T47D (cell line): ENCODE results near the gene LTA4H.

Experiments used
- DNase-seq, 2 experiments: peaks; one replicate each; pipeline versions ENCODE4 v3.0.0 to v3.0.0-alpha.2; 2011 to 2012; ENCODE audit warnings: low read depth in 1 of 2, low spot score in 1 of 2
- JUND ChIP-seq: IDR thresholded peaks from 2 replicates; pipeline ENCODE4 v1.6.1; 2012; ENCODE audit warnings: low read depth
- in situ Hi-C: cut with HindIII; loops from 2 replicates; pipeline ENCODE4 v1.10.0; 2016; ENCODE audit warnings: low sequenced_read_pairs, low pct_unique_long_range_greater_than_20kb

LTA4H gene

GRCh38 chr12:96035283-96036236, at the start of gene LTA4H:
Gene LTA4H, minus strand, starts transcription at chr12:96035587. Its CDS starts 68 bp downstream, at chr12:96035519.
- in situ Hi-C loops: no loop called here
- DNase-seq: peak; percentile 93 to 99
- TF ChIP-seq JUND: no peak

GRCh38 chr12:96084624-96085023, 49.2 kb upstream of the LTA4H start:
- no peak for DNase-seq
- no peak for TF ChIP-seq JUND
- in situ Hi-C loops: no loop called here

GRCh38 chr12:96083020-96083719, 47.8 kb upstream of the LTA4H start:
- TF ChIP-seq JUND: no peak
- no peak for DNase-seq
- in situ Hi-C loops: no loop called here

DNA sequence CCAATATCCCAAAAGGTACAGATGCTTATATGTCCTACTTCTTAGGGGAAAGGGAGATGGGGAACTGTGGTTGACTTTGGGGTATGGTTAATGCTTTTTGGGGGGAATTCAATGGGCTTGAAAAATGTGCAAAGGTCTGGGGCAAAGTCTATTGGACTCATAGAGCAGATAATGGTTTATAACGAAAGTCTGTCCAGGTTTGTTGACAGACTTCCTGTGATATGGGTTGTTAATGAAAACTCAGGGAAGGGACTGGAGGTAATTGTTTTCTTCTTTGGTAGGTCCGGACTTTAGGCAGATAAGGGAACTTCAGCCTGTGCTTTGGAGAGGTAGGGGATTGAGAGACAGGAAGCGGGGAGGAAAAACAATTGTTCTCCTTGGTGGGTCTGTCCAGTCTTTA, 46.2 kb upstream of the LTA4H start:
- no peak for TF ChIP-seq JUND
- no peak for DNase-seq
- in situ Hi-C loops: no loop called here

DNA sequence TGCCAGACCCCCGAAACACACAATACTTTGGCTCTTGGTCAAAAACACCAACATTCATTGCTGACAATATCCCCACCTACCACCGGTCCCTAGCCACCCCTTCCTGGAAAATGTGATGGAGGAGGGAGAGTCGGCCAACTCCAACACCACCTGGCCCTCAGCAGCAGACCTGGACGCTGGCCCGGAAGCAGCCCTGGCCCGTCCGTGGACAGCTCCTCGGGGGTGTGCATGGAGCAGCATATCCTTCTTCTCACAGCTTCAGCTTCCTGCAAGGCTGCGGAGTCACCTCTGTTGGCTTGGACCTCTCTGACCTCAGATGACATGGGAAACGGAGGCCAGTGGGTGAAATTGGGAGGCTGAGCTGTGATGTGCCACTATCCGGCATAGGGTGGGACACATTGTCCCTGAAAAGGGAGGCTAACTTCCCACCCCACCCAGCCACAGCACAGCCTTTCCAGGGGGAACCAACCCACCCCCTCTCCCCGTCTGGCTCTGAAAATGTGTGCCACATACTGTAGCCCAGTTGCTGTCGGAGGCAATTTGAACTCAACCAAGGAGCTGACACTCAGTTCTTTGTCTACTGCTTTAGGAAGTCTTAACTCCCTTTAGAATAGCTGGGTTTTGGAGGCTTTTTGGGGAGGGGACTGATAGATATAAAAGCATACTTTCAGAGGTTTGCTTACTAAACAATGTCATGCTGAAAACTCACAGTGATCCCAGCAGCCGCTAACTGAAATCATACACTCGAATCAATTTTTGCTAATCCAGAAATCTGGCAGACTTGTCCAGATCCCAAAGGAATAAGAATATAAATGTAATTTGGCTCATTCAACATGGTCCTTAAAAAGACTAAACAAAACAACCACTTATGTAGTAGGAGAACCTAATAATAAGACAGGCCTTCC, 43.1 kb upstream of the LTA4H start:
- in situ Hi-C loops: no loop called here
- TF ChIP-seq JUND: no peak
- DNase-seq: no peak

DNA sequence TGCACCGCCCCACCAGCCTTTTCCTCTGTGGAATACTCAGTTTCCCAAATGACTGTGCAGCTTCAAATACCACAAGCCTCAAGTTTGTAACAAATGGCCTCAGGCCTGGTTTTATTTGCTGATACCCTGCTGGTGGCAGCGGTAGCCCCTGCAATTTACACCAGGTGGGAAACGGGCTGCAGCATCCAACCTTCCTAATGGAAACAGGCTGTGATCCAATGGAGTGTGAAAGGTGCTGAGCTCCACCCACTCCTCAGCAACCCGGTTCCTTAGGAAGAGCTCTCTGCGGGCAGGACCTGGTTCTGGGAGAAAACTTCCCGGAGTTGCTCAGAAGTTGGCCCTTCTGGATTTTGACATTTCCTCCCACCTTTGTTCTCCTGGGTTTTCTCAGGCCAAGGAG, 41.7 kb upstream of the LTA4H start:
- no peak for DNase-seq
- in situ Hi-C loops: no loop called here
- no peak for TF ChIP-seq JUND

- TF ChIP-seq JUND: no peak
- in situ Hi-C loops: no loop called here
- DNase-seq: no peak
Observed at GRCh38 chr12:96075560-96075959, 40.2 kb upstream of the LTA4H start.

GRCh38 chr12:96073346-96074330, 38.3 kb upstream of the LTA4H start:
- in situ Hi-C loops: no loop called here
- peak in 1 of 2 experiments; percentile 54 for DNase-seq

DNA sequence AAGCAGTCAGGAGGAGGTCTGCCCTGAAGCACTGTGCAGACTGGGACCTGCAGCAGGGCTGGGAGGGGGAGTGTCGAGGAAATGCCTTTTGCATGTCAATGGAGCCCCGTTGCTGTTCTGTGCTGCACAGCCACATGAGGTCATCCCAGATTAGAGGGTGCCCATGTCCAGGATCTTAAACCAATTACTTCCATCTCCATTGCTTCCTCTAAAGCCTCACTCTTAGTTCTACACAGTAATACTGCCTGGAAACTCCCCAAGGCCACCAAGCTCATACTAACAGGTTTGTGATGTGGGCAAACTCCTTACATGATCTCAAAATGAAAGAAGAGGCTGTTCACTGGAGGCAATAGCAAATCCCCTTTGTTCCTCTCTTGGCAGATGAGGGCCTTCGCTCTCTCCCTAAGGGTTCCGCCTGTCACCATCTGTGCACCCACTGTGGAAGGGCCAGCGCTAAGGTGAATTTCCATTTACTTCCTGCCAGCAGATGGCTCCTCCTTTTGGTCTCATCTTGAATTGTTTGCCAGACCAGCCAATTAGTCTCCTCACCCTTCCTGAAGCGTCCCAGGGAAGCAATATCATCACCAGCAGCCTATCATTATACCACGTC, 35.4 kb upstream of the LTA4H start:
- peak in 1 of 2 experiments; percentile 65 for DNase-seq
- in situ Hi-C loops: no loop called here
- no peak for TF ChIP-seq JUND

More at GRCh38 chr12:96073346-96074330, 38.3 kb upstream of the LTA4H start:
- TF ChIP-seq JUND: no peak

GRCh38 chr12:96069511-96070231, 34.3 kb upstream of the LTA4H start:
- in situ Hi-C loops: no loop called here
- no peak for DNase-seq
- no peak for TF ChIP-seq JUND
